SH-SY5Y (cell line): ENCODE data around the gene OR6S1.

ENCODE experiments used
- GATA2 ChIP-seq: IDR thresholded peaks from 2 replicates; pipeline ENCODE4 v1.6.1; 2011; ENCODE audit warnings: mild to moderate bottlenecking, low read depth, low read length
- GATA3 ChIP-seq: IDR thresholded peaks from 2 replicates; pipeline ENCODE4 v1.6.1; 2011; ENCODE audit warnings: low read depth, mild to moderate bottlenecking, low read length, moderate library complexity

DNA sequence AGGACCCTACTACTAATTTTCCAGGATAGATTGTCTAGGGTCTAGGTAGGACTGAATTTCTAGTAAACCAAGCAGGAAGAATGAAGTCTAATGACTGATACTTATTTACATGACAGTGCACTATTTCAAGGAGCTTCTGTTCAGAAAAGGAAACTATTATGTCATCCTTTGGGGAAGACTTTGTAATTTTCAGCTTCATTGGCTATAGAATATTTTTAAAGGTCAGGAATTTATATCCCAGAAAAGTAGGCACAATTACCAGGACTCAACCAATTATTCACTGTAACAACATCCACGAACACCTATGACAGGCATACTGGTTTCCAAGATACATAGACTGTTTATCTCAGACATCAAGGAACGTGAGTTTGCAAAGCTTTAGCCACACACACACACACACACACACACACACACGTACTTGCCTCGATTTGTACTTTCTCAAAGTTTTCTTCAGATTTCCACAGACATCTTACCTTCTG is 23.2 kb downstream of the OR6S1 start:
- TF ChIP-seq GATA3 (no peak), GATA2 (no peak)
